Endothelial cell of umbilical vein (primary cell): ENCODE data around the gene DHDH. TPM values are rescaled to one million over a fixed set of nuclear protein-coding genes. Genes with fewer than 3 reads are reported as not detected.

Experiments
- BruUV-seq: library from RNA; stranded (reverse); fragments of 400-500 nt; replicated peaks from 2 replicates; lab custom pipeline; 2021; lab: Mats Ljungman, UMichigan
- CTCF ChIA-PET: fragments of 300-600, 350-600 bp; sonication (Branson Sonifier 250); formaldehyde crosslinking; loops from one replicate; lab custom pipeline; 2021; ENCODE audit warnings: antibody characterized with exemption, inconsistent platforms; lab: Charles Lee
- POLR2A ChIA-PET: fragments of 300-600, 350-600 bp; sonication (Branson Sonifier 250); formaldehyde crosslinking; loops from one replicate; lab custom pipeline; 2021; ENCODE audit warnings: antibody characterized with exemption, inconsistent platforms; lab: Charles Lee
- DNase-seq: peaks from one replicate; pipeline ENCODE4 v3.0.0-alpha.2; 2011; ENCODE audit warnings: low read depth, low spot score
- FAIRE-seq: peaks from 2 replicates; lab custom pipeline; 2011; peaks lifted over from hg19 to GRCh38; lab: Jason Lieb, UNC
- H2AFZ ChIP-seq: 2 replicates; pipeline ENCODE4 v1.6.0; 2012; ENCODE audit warnings: low read depth, low read length, control low read depth, inconsistent platforms
- H3K27ac ChIP-seq: 2 replicates; pipeline ENCODE4 v1.5.1; 2011; ENCODE audit warnings: low read depth, mild to moderate bottlenecking, control low read depth, low read length, moderate library complexity; ENCODE audit not compliant: insufficient read depth
- H3K27me3 ChIP-seq, 2 experiments: 2 replicates each; pipeline versions ENCODE4 v1.6.0 to v1.6.1; 2011; ENCODE audit warnings: low read length in 2 of 2, mixed read lengths in 1 of 2; ENCODE audit not compliant: control insufficient read depth in 2 of 2, insufficient read depth in 2 of 2
- H3K36me3 ChIP-seq, 2 experiments: 2 replicates in 1 of 2; 3 replicates in 1 of 2; pipeline ENCODE4 v1.5.1; 2011; ENCODE audit warnings: low read length in 2 of 2, mild to moderate bottlenecking in 1 of 2, moderate library complexity in 1 of 2; ENCODE audit not compliant: control insufficient read depth in 2 of 2, insufficient read depth in 2 of 2; ENCODE audit errors: extremely low read depth in 1 of 2
- H3K4me1 ChIP-seq: 3 replicates; pipeline ENCODE4 v1.5.1; 2011; ENCODE audit warnings: mild to moderate bottlenecking, low read length; ENCODE audit not compliant: control insufficient read depth, insufficient read depth; ENCODE audit errors: extremely low read depth
- H3K4me2 ChIP-seq: 2 replicates; pipeline ENCODE4 v1.6.1; 2011; ENCODE audit warnings: low read length, control low read depth, mixed read lengths; ENCODE audit not compliant: insufficient read depth
- H3K4me3 ChIP-seq, 3 experiments: fragments of 200-600 bp in 1 of 3; sonication (generic), shearing (Covaris generic) in 1 of 3; replicated peaks in 1 of 3; 2 replicates each; pipeline ENCODE4 v1.5.1; 2011 to 2016; ENCODE audit warnings: control low read depth in 3 of 3, low read length in 3 of 3, mild to moderate bottlenecking in 2 of 3, inconsistent platforms in 1 of 3, low read depth in 1 of 3, moderate library complexity in 1 of 3; ENCODE audit not compliant: insufficient read depth in 1 of 3
- H3K79me2 ChIP-seq: 2 replicates; pipeline ENCODE4 v1.6.0; 2012; ENCODE audit warnings: low read length, inconsistent platforms; ENCODE audit not compliant: control insufficient read depth, insufficient read depth
- H3K9ac ChIP-seq: replicated peaks from 2 replicates; pipeline ENCODE3; 2011; ENCODE audit warnings: low read length, control low read depth; ENCODE audit not compliant: insufficient read depth; ENCODE audit errors: extremely low read depth
- H3K9me1 ChIP-seq: replicated peaks from 3 replicates; pipeline ENCODE4 v1.6.0; 2011; ENCODE audit warnings: mild to moderate bottlenecking, low read length; ENCODE audit not compliant: control insufficient read depth, insufficient read depth; ENCODE audit errors: extremely low read depth
- H3K9me3 ChIP-seq: replicated peaks from 2 replicates; pipeline ENCODE4 v1.5.1; 2012; ENCODE audit warnings: low read length, inconsistent platforms; ENCODE audit not compliant: control insufficient read depth, insufficient read depth
- H4K20me1 ChIP-seq: replicated peaks from 2 replicates; pipeline ENCODE3; 2011; ENCODE audit warnings: mild to moderate bottlenecking, low read length; ENCODE audit not compliant: control insufficient read depth, insufficient read depth; ENCODE audit errors: extremely low read depth
- CTCF ChIP-seq, 2 donors: IDR thresholded peaks; 1 replicate in 1 of 2; 2 replicates in 1 of 2; pipeline ENCODE4 v1.5.1; 2011; ENCODE audit warnings: low read length in 2 of 2, mild to moderate bottlenecking in 2 of 2, moderate library complexity in 2 of 2, control low read depth in 1 of 2, inconsistent platforms in 1 of 2, low read depth in 1 of 2; ENCODE audit not compliant: insufficient read depth in 1 of 2; ENCODE audit errors: extremely low read depth in 1 of 2
- EZH2 ChIP-seq: IDR thresholded peaks from 2 replicates; pipeline ENCODE4 v1.6.1; 2012; ENCODE audit warnings: borderline replicate concordance, low read depth, mild to moderate bottlenecking, moderate library complexity, low read length, inconsistent platforms; ENCODE audit not compliant: severe bottlenecking
- FOS ChIP-seq: IDR thresholded peaks from 2 replicates; pipeline ENCODE4 v1.6.1; 2011; ENCODE audit warnings: mild to moderate bottlenecking, low read length, moderate library complexity, borderline replicate concordance; ENCODE audit not compliant: insufficient read depth
- GATA2 ChIP-seq: IDR thresholded peaks from 2 replicates; pipeline ENCODE4 v1.7.0; 2011; ENCODE audit warnings: low read depth, mild to moderate bottlenecking, moderate library complexity, mixed read lengths, low read length; ENCODE audit not compliant: insufficient read length, insufficient read depth
- JUN ChIP-seq: IDR thresholded peaks from 2 replicates; pipeline ENCODE4 v1.6.1; 2011; ENCODE audit warnings: borderline replicate concordance, low read depth; ENCODE audit not compliant: insufficient read length, insufficient read depth
- MAX ChIP-seq: IDR thresholded peaks from 2 replicates; pipeline ENCODE4 v1.6.1; 2011; ENCODE audit not compliant: insufficient read depth, insufficient read length
- MYC ChIP-seq: IDR thresholded peaks from one replicate; pipeline ENCODE4 v1.6.1; 2011; ENCODE audit warnings: mild to moderate bottlenecking, low read depth, low read length
- POLR2A ChIP-seq: IDR thresholded peaks from 2 replicates; pipeline ENCODE4 v1.6.1; 2012; ENCODE audit warnings: low read depth, mild to moderate bottlenecking, control low read depth, low read length
- POLR2AphosphoS5 ChIP-seq: IDR thresholded peaks from 2 replicates; pipeline ENCODE4 v1.6.1; 2012; ENCODE audit warnings: low read depth, mild to moderate bottlenecking, control low read depth, low read length, moderate library complexity; ENCODE audit not compliant: insufficient read depth
- dilution Hi-C: fragments of 300-500 bp; cut with MboI; formaldehyde crosslinking; loops from one replicate; pipeline ENCODE4 v1.15.0; 2019; ENCODE audit warnings: low sequenced_read_pairs; ENCODE audit not compliant: extremely low pct_ligation_motif_present
- intact Hi-C: fragments of 100-400 bp; cut with micrococcal nuclease; formaldehyde crosslinking; loops from one replicate; pipeline ENCODE4 v1.10.0; 2022
- polyA plus RNA-seq, 4 experiments: library from polyadenylated mRNA; depleted of rRNA in 3 of 4; stranded (reverse) in 3 of 4; unstranded in 1 of 4; fragments of >200 nt; gene quantifications; 2 replicates each; pipeline versions ENCODE4 v1.2.1 to v1.2.3, GENCODE V29; 2011 to 2012; ENCODE audit warnings: missing spikeins in 1 of 4
- total RNA-seq: library from RNA; stranded (reverse); gene quantifications from 2 replicates; pipeline ENCODE4 v1.2.3, GENCODE V29; 2021

DHDH gene
- total and polyA plus RNA-seq, 2 donors (not counting 3 experiments of a cell fraction or from before 2014, with no cell fraction given): not detected

GRCh38 chr19:48958006-48958405, 24.5 kb downstream of the DHDH start:
- peak; percentile 61 for TF ChIP-seq POLR2A
- TF ChIP-seq MAX: no peak
- Histone ChIP-seq H3K79me2 (peaks cover 24% of the 10 kb centered on the region), H3K27ac (no peak overlapping the region), H3K9me3 (no peaks in the 10 kb centered on the region), H3K4me1 (peaks cover 21% of the 10 kb centered on the region), H3K9ac (no peak overlapping the region), H2AFZ (no peak overlapping the region), H3K27me3 (no peaks in the 10 kb centered on the region), H3K9me1 (no peaks in the 10 kb centered on the region), H3K4me2 (no peak overlapping the region), H4K20me1 (no peaks in the 10 kb centered on the region), H3K36me3 (peaks cover 0 to 3% of the 10 kb centered on the region in 2 experiments), H3K4me3 (no peak overlapping the region)
- POLR2A ChIA-PET: no interaction called here
- BruUV-seq: no TSS peak
- dilution Hi-C loops (no loop called here), intact Hi-C loops (no loop called here)
- CTCF ChIA-PET: no interaction called here
- DNase-seq: no peak
- FAIRE-seq: no peak

GRCh38 chr19:48959341-48960239, 26.1 kb downstream of the DHDH start:
- peaks cover 0 to 3% of the 10 kb centered on the region in 2 experiments for H3K36me3 ChIP-seq
- dilution Hi-C loops: no loop called here
- no peak for DNase-seq

More at GRCh38 chr19:48959341-48960239, 26.1 kb downstream of the DHDH start:
- Histone ChIP-seq H3K9me1 (no peaks in the 10 kb centered on the region), H3K9me3 (no peaks in the 10 kb centered on the region), H4K20me1 (no peaks in the 10 kb centered on the region), H2AFZ (no peak overlapping the region), H3K9ac (no peak overlapping the region), H3K79me2 (peaks cover 24% of the 10 kb centered on the region), H3K27ac (no peak overlapping the region), H3K27me3 (no peaks in the 10 kb centered on the region), H3K4me2 (no peak overlapping the region), H3K4me3 (no peak overlapping the region), H3K4me1 (peaks cover 34% of the 10 kb centered on the region)
- no peak for FAIRE-seq
- no TSS peak for BruUV-seq
- TF ChIP-seq GATA2 (no peak), FOS (no peak), EZH2 (no peak), POLR2AphosphoS5 (peak; percentile 8), CTCF (IDR thresholded peaks at IDR 0.05; ENCODE audit: extremely low read depth in 1 of 2, insufficient read depth in 1 of 2, low read depth in 1 of 2, low read length in 2 of 2) (no peak), MAX (no peak), MYC (no peak), POLR2A (peak; percentile 32), JUN (no peak)
- CTCF ChIA-PET: interaction anchor here (0.6 to 1.4 kb wide), 3 partner anchors 11 to 60 kb away, joined by 3 to 6 read pairs (median 4); no protein-coding TSS in a partner anchor
- POLR2A ChIA-PET: interaction anchor here (0.7 kb wide), 2 partner anchors 11 to 16 kb away, joined by 3 read pairs; no protein-coding TSS in a partner anchor
- intact Hi-C loops: no loop called here
